Peyer's patch (tissue), 4 donors: Measurements from ENCODE around the gene SPEF1.

Experiments
- POLR2A ChIP-seq, 2 donors: fragments of 450-650 bp; IDR thresholded peaks; one replicate each; pipeline ENCODE4 v1.5.1; 2017; ENCODE audit warnings: antibody characterized with exemption in 2 of 2, mild to moderate bottlenecking in 2 of 2, moderate library complexity in 2 of 2
- TF ChIP-seq, protein P1 (sequence below), 6 experiments: fragments of 450-650 bp in 4 of 6; fragments of 200-600 bp in 2 of 6; sonication (generic) in 1 of 6; IDR thresholded peaks; one replicate each; pipeline ENCODE4 v1.5.1; 2017 to 2019; ENCODE audit warnings: antibody characterized with exemption in 6 of 6, mild to moderate bottlenecking in 3 of 6, moderate library complexity in 1 of 6

DNA sequence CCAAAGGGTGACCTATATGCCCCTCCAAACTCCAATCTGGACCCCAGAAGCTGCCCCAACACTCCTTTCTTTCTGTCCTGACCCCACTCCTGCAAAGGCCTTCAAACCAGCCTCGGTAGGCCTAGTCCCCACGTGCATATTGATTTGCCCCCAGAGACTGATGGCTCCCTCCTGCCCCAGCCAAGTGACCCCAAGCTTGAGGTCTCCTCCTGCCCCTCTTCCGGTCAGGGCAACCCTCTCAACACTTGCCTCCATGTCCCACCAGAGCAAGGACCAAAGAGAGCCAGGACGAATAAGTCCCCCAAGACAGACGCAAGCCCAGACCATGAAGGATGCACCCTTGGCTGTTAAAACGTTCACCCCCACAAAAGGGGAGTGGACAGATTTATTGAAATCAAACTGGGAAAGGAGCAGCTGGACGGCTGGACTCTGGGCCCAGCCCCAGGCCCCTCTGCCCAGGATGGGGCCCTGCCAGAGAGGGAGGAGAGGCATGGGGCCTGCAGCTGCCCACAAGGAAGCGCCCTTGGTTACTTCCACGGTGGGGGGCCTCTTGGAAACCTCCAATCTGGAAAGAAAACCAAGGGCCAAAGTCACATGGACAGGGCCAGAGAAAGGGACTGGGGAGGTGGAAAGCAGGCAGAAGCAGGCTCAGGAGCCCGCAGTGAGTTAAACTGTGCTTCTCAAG is 2.4 kb upstream of the SPEF1 start:
- TF ChIP-seq, protein P1, sequence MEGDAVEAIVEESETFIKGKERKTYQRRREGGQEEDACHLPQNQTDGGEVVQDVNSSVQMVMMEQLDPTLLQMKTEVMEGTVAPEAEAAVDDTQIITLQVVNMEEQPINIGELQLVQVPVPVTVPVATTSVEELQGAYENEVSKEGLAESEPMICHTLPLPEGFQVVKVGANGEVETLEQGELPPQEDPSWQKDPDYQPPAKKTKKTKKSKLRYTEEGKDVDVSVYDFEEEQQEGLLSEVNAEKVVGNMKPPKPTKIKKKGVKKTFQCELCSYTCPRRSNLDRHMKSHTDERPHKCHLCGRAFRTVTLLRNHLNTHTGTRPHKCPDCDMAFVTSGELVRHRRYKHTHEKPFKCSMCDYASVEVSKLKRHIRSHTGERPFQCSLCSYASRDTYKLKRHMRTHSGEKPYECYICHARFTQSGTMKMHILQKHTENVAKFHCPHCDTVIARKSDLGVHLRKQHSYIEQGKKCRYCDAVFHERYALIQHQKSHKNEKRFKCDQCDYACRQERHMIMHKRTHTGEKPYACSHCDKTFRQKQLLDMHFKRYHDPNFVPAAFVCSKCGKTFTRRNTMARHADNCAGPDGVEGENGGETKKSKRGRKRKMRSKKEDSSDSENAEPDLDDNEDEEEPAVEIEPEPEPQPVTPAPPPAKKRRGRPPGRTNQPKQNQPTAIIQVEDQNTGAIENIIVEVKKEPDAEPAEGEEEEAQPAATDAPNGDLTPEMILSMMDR (IDR thresholded peaks at IDR 0.05): no peak
- TF ChIP-seq POLR2A (IDR thresholded peaks at IDR 0.05): no peak
